Hindlimb muscle (tissue), 1 donor: ENCODE data around the gene DOK7. TPM values are rescaled to one million over a fixed set of nuclear protein-coding genes. Genes with fewer than 3 reads are reported as not detected.

ENCODE experiments used
- DNase-seq: peaks from one replicate; pipeline ENCODE4 v3.0.0-alpha.2; 2013
- polyA plus RNA-seq: library from polyadenylated mRNA; unstranded; fragments of 120-200 nt; gene quantifications from one replicate; pipeline ENCODE4 v1.2.1, GENCODE V29; 2013; ENCODE audit not compliant: insufficient read length

The DOK7 gene
- polyA plus RNA-seq, 1 donor: 21.0 TPM

DNA sequence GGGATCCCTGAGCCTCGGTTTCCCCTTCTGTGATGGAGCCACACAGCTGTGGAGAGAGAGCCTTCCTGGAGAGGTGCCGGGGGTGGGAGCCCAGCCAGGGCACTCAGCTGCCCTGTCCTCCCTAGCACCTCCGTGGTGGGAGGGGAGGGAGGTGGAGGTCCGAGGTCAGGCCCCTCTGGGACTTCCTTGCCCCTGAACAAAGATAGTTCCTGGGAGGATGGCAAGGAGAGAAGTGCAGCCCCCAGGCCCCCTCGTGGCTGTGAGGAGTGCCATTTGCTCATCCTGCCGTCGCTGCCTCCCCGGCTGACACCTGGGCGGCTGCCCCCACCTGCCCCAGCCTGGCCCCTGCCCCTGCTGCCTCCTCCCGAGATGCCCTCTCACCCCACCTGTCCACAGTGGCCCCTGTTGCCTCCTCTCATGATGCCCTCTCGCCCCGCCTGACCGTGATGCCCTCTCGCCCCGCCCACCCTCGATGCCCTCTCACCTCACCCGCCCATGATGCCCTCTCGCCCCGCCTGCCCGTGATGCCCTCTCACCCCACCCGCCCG lies 12.7 kb downstream of the DOK7 start:
- DNase-seq: no peak

GRCh38 chr4:3476341-3476747 lies 13.2 kb downstream of the DOK7 start:
- no peak for DNase-seq

GRCh38 chr4:3476936-3477749 lies 14.0 kb downstream of the DOK7 start:
- DNase-seq: no peak

DNA sequence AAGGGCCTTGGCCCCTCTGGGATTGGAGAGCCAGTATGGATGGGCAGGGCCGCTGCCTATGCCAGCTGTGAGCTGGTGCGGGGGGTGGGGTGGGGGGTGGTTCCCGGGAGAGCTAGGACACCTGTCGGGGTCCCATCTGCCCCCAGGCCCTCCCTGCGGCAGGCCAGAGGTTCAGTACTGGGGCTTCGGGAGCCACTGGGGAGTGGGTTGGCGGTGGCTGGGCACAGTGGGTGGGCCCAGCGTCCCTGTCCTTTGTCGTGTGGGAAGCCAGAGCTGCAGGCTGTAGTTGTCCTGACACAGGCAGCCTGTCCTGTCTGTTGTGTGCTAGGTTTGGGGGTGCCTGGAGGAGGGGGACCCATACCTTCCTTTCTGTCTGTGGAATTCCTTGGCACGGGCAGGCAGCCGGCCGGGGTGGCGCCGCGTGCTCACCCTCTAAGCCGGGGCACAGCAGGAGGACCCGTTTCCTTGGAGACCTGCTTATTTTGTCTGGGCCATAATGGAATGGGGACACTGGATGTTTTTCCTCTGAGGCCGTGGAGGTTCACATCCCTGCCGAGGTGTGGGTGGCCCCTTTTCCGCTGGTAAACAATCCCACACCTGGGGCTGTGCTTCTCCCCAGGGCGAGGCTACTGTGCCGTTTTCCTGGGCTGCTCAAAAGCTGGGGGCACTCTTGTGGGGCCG lies 14.8 kb downstream of the DOK7 start:
- no peak for DNase-seq

- DNase-seq: no peak
Measured at GRCh38 chr4:3478446-3479357, 15.6 kb downstream of the DOK7 start.

DNA sequence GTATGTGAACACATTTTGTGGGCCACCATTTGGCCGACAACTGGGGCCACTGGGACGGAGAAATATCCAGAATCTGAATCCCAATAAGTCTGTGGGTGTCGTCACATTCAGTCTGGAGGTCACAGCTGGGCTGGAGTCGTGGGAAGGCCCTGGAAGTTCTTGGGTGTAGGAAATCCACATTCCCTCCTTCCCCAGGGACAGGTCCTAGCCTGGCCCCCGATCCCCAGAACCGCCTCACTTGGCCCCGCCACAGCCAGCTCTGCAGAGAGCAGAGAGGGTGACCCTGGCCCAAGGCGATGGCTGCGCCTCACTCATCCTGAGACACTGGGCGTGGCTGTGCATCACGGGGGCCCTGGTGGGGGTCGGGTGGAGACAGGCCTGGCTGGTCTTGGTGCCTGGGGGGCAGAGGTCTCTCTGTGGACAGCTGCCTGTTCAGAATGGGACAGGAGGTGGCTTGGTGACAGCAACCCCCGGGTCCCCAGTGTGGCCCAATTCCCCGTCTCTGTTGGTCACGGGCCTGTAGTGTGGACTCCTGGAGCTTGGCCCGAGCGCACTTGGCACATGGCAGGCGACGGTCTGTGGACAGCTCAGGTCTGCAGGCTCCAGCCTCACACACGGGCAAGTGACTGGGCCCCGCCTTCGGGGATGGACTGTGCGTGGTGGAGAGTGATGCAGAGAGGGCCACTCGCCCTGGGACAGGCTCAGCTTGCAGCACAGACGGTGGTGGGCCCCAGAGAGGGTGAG lies 16.4 kb downstream of the DOK7 start:
- no peak for DNase-seq

DNA sequence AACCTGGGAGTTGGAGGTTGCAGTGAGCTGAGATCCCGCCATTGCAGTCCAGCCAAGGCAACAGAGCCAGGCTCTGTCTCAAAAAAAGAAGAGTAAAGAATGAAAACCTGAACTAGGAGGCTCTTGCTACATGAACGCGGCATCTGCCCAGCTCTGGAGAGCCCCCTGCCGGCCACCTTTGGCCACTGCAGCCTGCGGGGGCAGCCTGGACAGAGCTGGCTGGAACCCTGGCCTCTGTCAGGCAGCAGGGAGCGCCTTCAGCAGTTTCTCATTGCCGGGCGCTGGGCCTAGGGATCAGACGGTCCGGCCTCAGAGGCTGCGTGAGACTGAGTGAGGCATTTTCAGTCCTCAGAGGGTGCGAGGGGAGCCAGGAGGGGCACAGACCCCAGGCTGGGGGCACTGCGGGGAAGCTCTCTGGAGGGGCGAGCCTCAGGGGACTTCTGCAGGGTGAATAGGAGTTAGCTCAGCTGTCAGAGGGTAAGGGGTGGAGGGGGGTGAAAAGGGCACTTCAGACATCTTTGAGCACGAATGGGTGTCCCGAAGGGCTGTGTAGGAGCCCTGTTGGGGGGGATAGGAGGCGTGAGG lies 17.5 kb downstream of the DOK7 start:
- peak; percentile 79 for DNase-seq

DNA sequence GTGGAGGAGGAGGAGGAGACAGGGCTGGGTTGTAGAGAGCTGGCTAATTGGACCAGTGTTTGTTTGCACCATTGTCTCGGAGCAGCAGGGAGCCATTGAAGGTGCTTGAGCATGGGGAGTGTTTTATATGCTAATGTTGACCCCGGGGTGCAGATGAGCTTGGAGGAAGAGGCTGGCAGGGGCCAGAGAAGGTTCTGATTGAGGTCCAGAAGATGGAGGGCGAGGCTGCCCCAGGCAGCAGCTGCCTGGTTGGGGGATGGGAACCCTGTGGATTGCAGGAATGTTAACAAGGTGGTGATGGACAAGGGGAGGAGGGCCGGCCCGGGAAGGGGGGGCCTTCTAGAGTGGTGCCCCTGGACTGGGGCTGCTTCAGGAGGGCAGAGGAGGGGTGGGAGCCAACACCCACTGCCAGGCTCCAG lies 18.0 kb downstream of the DOK7 start:
- DNase-seq: no peak

DNA sequence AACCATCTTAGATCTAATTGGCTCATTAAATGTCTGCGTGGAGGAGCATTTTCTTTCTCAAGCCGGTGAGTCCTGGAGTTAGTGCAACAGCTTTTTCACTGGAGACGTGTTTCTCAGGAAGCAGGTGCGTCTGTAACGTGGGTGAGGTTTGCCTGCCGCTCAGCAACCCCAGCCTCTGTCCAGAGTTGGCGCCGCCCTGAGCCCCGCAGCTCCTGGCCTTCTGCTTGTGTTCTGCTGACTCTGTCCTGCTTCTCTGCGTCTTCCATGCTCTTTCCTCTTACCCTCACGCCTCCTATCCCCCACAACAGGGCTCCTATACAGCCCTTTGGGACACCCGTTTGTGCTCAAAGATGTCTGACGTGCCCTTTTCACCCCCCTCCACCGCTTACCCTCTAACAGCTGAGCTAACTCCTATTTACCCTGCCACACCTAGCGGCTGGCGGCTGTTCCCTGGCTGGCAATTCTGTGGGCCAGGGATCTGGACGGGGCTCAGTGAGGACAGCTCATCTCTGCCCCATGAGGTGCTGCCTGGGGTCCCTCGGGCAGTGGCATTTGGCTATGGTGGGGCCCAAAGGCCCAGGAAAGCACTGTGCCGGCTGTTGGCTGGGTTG lies 18.8 kb downstream of the DOK7 start:
- no peak for DNase-seq

GRCh38 chr4:3482707-3483106 lies 19.6 kb downstream of the DOK7 start:
- no peak for DNase-seq

DNA sequence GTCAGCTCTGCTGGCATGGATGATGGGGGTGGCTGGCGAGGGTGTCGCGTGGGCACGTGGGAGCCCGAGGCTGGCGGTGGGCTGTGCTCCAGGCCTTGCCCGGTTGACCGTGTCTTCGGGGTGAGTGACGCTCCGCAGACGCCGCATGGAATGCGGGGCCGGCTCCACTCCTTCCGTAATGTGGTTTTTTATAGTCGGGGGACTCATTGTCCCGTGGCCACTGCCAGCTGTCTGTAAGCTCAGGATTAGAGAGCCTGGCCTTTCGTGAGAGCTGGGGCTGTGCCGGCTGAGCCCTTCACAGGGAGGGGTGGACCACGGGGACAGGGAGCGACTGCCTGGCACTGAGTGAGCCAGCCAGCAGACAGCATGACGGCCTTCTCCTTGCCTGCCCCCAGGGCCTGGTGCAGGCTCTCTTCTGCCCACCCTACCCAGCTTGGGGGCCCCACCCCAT lies 20.4 kb downstream of the DOK7 start:
- DNase-seq: no peak

DNA sequence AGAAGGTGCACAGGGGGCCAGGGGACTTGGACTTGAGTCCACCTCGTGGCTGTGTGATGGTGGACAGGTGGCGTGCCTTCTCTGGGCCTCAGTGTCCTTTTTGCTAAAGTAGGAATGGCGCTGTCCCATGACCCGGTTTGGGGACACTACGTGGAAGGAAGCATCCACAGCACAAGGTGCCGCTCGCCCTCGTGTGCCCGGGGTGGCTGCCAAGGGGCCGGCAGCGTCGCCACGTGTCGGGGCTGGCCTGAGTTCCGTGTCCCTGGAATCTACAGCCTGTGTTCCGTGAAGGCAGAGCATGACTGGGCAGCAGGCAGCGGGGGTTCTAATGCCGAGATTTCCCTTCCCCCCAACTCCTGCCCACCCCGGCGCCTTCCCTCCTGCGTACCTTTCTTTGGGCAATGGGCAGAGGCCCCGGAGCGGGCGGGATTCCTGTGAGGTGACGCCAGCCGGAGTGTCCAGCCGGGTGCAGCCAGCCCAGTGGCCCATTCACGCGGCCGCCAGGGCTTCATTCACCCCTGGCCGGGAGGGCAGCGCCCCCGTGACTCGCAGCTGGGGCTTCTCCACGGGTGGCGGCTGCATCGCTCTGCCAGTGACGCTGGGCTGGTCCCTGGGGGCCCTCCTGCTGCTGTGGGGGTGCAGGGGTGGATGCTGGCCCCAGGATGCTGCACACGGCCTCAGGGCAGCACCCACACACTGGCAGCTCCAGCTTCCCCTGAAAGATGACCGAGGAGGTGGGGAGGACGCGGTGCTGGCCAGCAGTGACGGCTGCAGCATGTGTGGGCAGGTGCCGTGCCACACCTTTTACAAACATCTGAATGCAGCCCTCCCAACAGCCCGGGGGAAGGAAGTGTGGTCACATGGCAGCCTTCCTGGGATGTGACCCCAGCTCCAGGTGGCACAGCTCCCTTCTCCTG lies 21.2 kb downstream of the DOK7 start:
- DNase-seq: no peak

DNA sequence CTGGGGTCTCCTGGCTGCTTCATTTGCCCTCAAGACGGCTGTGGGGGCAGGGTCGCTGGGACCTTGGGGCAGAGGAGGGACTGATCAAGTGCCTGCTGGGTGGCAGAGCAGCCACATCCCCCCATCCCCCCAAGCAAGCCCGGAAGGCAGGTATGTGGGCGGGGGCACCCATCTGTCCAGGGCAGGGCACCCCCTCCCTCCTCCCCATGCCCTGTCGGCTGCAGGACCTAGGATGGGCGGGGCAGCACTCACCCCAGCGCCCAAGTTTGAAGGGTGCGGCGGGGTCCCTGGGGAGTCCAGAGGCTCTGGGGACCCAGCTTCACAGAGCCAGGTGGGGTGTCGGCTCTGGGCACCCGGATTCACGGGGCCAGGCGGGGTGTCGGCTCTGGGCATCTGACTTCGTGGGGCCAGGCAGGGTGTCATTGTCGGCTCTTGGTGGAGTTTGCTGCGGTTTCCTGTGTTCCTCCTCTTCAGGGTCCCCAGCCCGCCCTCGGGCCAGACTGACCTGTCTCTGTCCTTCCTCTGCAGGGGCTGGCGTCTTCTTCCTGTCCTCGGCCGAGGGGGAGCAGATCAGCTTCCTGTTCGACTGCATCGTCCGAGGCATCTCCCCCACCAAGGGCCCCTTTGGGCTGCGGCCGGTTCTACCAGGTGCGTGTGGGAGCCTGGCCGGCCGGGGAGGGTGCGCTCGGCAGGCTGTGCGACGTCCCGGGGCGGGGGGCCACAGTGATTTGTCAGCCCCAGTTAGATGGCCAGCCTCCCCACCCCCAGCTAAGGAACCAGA lies 22.1 kb downstream of the DOK7 start:
- DNase-seq: no peak

- DNase-seq: no peak
Measured at GRCh38 chr4:3485886-3486540, 22.9 kb downstream of the DOK7 start.

GRCh38 chr4:3486541-3487540 lies 23.7 kb downstream of the DOK7 start:
- DNase-seq: no peak

- DNase-seq: no peak
Measured at GRCh38 chr4:3487861-3488260, 24.8 kb downstream of the DOK7 start.

GRCh38 chr4:3488820-3489219 lies 25.7 kb downstream of the DOK7 start:
- no peak for DNase-seq
